GM10266 (cell line): Measurements from ENCODE around the gene ERI3.

Source experiments
- DNase-seq: peaks from one replicate; pipeline ENCODE4 v3.0.0; 2012; ENCODE audit errors: extremely low spot score
- TF ChIP-seq, protein P1 (sequence below): IDR thresholded peaks from 2 replicates; pipeline ENCODE4 v1.5.1; 2012; ENCODE audit warnings: mild to moderate bottlenecking, low read depth; ENCODE audit not compliant: control insufficient read depth, insufficient read depth; ENCODE audit errors: missing control alignments

ERI3 gene

DNA sequence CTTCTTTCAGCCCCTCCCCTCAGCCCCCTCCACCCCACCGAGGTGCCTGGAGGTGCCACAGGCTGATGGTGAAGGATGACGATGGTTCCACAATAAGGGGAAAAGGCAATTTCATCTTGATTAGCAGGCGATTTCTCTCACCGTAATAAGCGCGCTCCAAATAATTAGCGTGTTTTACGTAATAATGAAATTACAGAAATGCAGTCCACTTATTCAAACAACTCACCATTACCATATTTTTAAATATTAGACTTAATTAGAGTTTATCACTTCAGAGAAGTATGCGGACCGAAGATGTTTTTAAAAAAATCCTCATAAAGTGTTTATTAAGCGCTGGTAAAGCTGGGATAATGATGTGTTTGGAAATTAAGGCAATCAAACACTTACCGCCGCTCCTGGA is 126.8 kb downstream of the ERI3 start:
- no peak for DNase-seq

DNA sequence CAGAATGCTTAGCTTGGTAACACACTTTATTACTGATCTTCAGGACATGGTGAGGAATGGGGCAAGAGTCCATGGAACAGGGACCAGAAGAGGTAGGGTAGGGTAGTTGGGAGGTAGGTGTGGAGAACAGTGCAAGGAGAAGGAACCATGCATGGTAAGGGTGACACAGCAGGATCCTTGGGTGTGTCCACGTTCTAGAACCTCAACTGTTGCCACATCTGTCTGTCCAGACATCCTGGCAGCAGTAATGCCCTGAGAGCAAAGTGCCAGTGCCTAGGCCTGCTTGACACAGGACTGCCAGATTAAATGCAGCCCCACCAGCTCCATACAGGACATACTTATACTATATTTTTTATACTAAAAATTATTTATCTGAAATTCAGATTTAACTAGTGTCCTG is 127.8 kb downstream of the ERI3 start:
- DNase-seq, result no peak
- TF ChIP-seq, protein P1, sequence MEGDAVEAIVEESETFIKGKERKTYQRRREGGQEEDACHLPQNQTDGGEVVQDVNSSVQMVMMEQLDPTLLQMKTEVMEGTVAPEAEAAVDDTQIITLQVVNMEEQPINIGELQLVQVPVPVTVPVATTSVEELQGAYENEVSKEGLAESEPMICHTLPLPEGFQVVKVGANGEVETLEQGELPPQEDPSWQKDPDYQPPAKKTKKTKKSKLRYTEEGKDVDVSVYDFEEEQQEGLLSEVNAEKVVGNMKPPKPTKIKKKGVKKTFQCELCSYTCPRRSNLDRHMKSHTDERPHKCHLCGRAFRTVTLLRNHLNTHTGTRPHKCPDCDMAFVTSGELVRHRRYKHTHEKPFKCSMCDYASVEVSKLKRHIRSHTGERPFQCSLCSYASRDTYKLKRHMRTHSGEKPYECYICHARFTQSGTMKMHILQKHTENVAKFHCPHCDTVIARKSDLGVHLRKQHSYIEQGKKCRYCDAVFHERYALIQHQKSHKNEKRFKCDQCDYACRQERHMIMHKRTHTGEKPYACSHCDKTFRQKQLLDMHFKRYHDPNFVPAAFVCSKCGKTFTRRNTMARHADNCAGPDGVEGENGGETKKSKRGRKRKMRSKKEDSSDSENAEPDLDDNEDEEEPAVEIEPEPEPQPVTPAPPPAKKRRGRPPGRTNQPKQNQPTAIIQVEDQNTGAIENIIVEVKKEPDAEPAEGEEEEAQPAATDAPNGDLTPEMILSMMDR, result no peak

More for the DNA sequence above, 126.8 kb downstream of the ERI3 start:
- TF ChIP-seq, protein P1, result no peak

DNA sequence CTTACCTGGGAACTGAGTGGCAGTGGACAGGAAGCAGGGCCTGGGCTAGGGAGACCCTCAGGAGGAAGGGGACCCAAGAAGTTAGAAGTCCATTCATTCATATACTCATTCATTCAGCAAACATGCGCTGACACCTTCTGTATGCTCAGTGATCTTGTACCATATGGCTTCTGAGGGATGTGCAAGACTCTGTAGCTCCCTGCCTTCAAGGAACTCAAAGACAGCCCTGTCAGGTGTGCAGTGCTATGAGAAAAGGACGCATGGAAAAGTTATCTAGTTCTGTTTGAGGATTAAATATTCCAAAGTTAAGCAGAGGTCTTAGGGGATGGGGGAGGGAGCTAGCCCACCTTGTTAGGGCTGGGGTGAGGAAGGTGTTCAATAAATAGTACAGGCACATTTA is 129.3 kb downstream of the ERI3 start:
- no peak for DNase-seq

DNA sequence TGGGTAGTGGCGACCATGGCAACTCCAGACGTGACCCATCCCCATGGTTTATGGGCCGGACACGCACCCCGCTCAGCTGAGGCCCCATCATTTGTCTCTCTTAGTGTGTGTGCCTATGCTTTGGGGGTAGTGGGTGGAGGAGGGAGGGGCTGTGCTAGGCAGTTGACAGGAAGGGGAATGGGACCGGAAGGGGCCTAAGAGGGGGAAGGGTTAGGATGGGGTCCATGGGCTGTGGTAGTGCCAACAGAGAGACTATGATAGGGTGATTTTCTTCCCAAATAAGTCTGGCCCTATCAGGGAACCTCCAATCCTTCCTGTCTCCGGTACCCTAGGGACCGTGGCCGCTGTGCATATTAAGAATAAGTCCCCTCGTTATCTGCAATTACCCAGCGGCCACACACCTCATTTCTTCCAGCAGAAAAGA is 131.9 kb downstream of the ERI3 start:
- DNase-seq, result no peak
- TF ChIP-seq, protein P1, result no peak

More for the DNA sequence above, 129.3 kb downstream of the ERI3 start:
- TF ChIP-seq, protein P1, result no peak

DNA sequence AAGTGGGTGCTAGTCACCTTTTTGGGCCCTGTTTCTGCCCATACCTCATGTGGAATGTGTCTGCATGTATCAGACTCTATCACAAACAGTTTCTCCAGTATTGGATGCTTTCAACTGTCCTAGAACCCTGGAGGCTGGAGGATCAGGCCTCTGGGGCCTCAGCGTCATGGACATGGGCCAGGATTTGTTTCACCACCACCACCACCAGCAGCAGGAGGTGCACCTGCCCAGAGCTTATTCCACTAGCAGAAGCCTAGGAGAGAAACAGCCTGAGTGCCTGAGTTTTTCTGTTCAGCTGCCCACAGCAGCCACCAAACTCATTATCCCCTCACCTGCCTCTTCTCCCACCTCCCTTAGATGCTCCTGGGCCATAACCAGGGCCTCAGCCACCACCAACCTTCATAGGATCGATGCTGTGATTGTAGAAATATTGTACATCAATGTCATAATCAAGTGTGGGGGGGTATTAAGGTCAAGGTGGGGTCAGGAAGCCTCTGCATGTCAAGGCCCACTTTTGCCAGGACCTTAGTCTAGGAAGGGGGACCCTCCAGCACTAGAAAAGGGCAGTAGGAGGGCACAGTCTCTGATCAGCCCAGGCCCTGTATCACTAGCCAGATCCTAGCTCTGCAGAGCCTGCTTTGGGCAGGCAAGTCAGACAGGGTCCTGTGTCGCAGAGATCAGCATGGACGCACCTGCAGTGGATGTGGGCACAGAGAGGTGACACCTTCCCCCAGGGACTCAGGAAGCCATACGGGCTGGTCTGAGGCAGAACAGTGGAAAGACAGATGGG is 132.5 kb downstream of the ERI3 start:
- no peak for DNase-seq
- TF ChIP-seq, protein P1, result no peak

DNA sequence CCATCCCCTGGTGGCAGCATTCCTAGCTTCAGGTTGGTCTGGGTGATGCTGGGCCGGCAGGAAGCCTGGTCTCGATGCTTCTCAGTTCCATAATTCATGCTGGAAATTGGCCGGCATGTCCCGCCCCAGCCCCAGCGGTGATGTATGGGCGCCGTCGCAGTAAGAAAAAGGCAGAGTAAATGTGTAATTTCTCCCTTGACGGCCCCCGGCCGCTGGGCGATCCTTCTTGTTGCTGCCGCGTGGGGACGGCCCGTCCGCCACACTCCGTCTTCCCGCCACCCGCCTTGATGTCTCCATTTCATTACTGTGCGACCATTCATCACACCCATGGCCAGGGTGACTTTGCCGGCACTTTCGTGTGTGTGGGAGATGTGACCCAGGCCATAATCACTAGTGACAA is 133.3 kb downstream of the ERI3 start:
- TF ChIP-seq, protein P1, result no peak
- no peak for DNase-seq

DNA sequence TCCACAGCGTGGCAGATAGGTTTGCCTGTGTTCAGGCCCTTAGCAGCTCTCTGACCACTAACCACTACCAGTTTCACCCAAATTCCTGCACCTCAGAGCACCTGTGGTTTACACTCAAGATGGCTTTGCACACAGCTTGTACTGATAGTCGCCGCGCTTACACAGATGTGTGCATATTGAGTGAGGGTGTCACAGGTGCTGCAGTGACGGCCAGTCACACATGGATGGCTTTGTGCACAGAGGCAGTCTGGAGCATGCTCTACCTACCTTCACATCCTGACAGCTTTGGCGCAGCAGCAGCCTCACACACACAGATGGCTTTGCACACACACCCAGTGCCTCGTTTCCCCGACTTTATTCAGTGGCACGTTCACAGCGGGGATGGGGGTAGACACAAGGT is 134.3 kb downstream of the ERI3 start:
- no peak for DNase-seq
- TF ChIP-seq, protein P1, result no peak
